Endothelial cell of umbilical vein (primary cell): Measurements from ENCODE around the gene SULT4A1. TPM values are rescaled to one million over a fixed set of nuclear protein-coding genes. Genes with fewer than 3 reads are reported as not detected.

Source experiments
- BruUV-seq: library from RNA; stranded (reverse); fragments of 400-500 nt; replicated peaks from 2 replicates; lab custom pipeline; 2021; lab: Mats Ljungman, UMichigan
- CTCF ChIA-PET: fragments of 300-600, 350-600 bp; sonication (Branson Sonifier 250); formaldehyde crosslinking; loops from one replicate; lab custom pipeline; 2021; ENCODE audit warnings: antibody characterized with exemption, inconsistent platforms; lab: Charles Lee
- POLR2A ChIA-PET: fragments of 300-600, 350-600 bp; sonication (Branson Sonifier 250); formaldehyde crosslinking; loops from one replicate; lab custom pipeline; 2021; ENCODE audit warnings: antibody characterized with exemption, inconsistent platforms; lab: Charles Lee
- DNase-seq: peaks from one replicate; pipeline ENCODE4 v3.0.0-alpha.2; 2011; ENCODE audit warnings: low read depth, low spot score
- FAIRE-seq: peaks from 2 replicates; lab custom pipeline; 2011; peaks lifted over from hg19 to GRCh38; lab: Jason Lieb, UNC
- H2AFZ ChIP-seq: 2 replicates; pipeline ENCODE4 v1.6.0; 2012; ENCODE audit warnings: low read depth, low read length, control low read depth, inconsistent platforms
- H3K27ac ChIP-seq: 2 replicates; pipeline ENCODE4 v1.5.1; 2011; ENCODE audit warnings: low read depth, mild to moderate bottlenecking, control low read depth, low read length, moderate library complexity; ENCODE audit not compliant: insufficient read depth
- H3K27me3 ChIP-seq, 2 experiments: 2 replicates each; pipeline versions ENCODE4 v1.6.0 to v1.6.1; 2011; ENCODE audit warnings: low read length in 2 of 2, mixed read lengths in 1 of 2; ENCODE audit not compliant: control insufficient read depth in 2 of 2, insufficient read depth in 2 of 2
- H3K36me3 ChIP-seq, 2 experiments: 2 replicates in 1 of 2; 3 replicates in 1 of 2; pipeline ENCODE4 v1.5.1; 2011; ENCODE audit warnings: low read length in 2 of 2, mild to moderate bottlenecking in 1 of 2, moderate library complexity in 1 of 2; ENCODE audit not compliant: control insufficient read depth in 2 of 2, insufficient read depth in 2 of 2; ENCODE audit errors: extremely low read depth in 1 of 2
- H3K4me1 ChIP-seq: 3 replicates; pipeline ENCODE4 v1.5.1; 2011; ENCODE audit warnings: mild to moderate bottlenecking, low read length; ENCODE audit not compliant: control insufficient read depth, insufficient read depth; ENCODE audit errors: extremely low read depth
- H3K4me2 ChIP-seq: 2 replicates; pipeline ENCODE4 v1.6.1; 2011; ENCODE audit warnings: low read length, control low read depth, mixed read lengths; ENCODE audit not compliant: insufficient read depth
- H3K4me3 ChIP-seq, 3 experiments: fragments of 200-600 bp in 1 of 3; sonication (generic), shearing (Covaris generic) in 1 of 3; replicated peaks in 1 of 3; 2 replicates each; pipeline ENCODE4 v1.5.1; 2011 to 2016; ENCODE audit warnings: control low read depth in 3 of 3, low read length in 3 of 3, mild to moderate bottlenecking in 2 of 3, inconsistent platforms in 1 of 3, low read depth in 1 of 3, moderate library complexity in 1 of 3; ENCODE audit not compliant: insufficient read depth in 1 of 3
- H3K79me2 ChIP-seq: 2 replicates; pipeline ENCODE4 v1.6.0; 2012; ENCODE audit warnings: low read length, inconsistent platforms; ENCODE audit not compliant: control insufficient read depth, insufficient read depth
- H3K9ac ChIP-seq: replicated peaks from 2 replicates; pipeline ENCODE3; 2011; ENCODE audit warnings: low read length, control low read depth; ENCODE audit not compliant: insufficient read depth; ENCODE audit errors: extremely low read depth
- H3K9me1 ChIP-seq: replicated peaks from 3 replicates; pipeline ENCODE4 v1.6.0; 2011; ENCODE audit warnings: mild to moderate bottlenecking, low read length; ENCODE audit not compliant: control insufficient read depth, insufficient read depth; ENCODE audit errors: extremely low read depth
- H3K9me3 ChIP-seq: replicated peaks from 2 replicates; pipeline ENCODE4 v1.5.1; 2012; ENCODE audit warnings: low read length, inconsistent platforms; ENCODE audit not compliant: control insufficient read depth, insufficient read depth
- H4K20me1 ChIP-seq: replicated peaks from 2 replicates; pipeline ENCODE3; 2011; ENCODE audit warnings: mild to moderate bottlenecking, low read length; ENCODE audit not compliant: control insufficient read depth, insufficient read depth; ENCODE audit errors: extremely low read depth
- EZH2 ChIP-seq: IDR thresholded peaks from 2 replicates; pipeline ENCODE4 v1.6.1; 2012; ENCODE audit warnings: borderline replicate concordance, low read depth, mild to moderate bottlenecking, moderate library complexity, low read length, inconsistent platforms; ENCODE audit not compliant: severe bottlenecking
- FOS ChIP-seq: IDR thresholded peaks from 2 replicates; pipeline ENCODE4 v1.6.1; 2011; ENCODE audit warnings: mild to moderate bottlenecking, low read length, moderate library complexity, borderline replicate concordance; ENCODE audit not compliant: insufficient read depth
- GATA2 ChIP-seq: IDR thresholded peaks from 2 replicates; pipeline ENCODE4 v1.7.0; 2011; ENCODE audit warnings: low read depth, mild to moderate bottlenecking, moderate library complexity, mixed read lengths, low read length; ENCODE audit not compliant: insufficient read length, insufficient read depth
- JUN ChIP-seq: IDR thresholded peaks from 2 replicates; pipeline ENCODE4 v1.6.1; 2011; ENCODE audit warnings: borderline replicate concordance, low read depth; ENCODE audit not compliant: insufficient read length, insufficient read depth
- MYC ChIP-seq: IDR thresholded peaks from one replicate; pipeline ENCODE4 v1.6.1; 2011; ENCODE audit warnings: mild to moderate bottlenecking, low read depth, low read length
- POLR2A ChIP-seq: IDR thresholded peaks from 2 replicates; pipeline ENCODE4 v1.6.1; 2012; ENCODE audit warnings: low read depth, mild to moderate bottlenecking, control low read depth, low read length
- POLR2AphosphoS5 ChIP-seq: IDR thresholded peaks from 2 replicates; pipeline ENCODE4 v1.6.1; 2012; ENCODE audit warnings: low read depth, mild to moderate bottlenecking, control low read depth, low read length, moderate library complexity; ENCODE audit not compliant: insufficient read depth
- dilution Hi-C: fragments of 300-500 bp; cut with MboI; formaldehyde crosslinking; loops from one replicate; pipeline ENCODE4 v1.15.0; 2019; ENCODE audit warnings: low sequenced_read_pairs; ENCODE audit not compliant: extremely low pct_ligation_motif_present
- intact Hi-C: fragments of 100-400 bp; cut with micrococcal nuclease; formaldehyde crosslinking; loops from one replicate; pipeline ENCODE4 v1.10.0; 2022
- polyA plus RNA-seq, 4 experiments: library from polyadenylated mRNA; depleted of rRNA in 3 of 4; stranded (reverse) in 3 of 4; unstranded in 1 of 4; fragments of >200 nt; gene quantifications; 2 replicates each; pipeline versions ENCODE4 v1.2.1 to v1.2.3, GENCODE V29; 2011 to 2012; ENCODE audit warnings: missing spikeins in 1 of 4
- total RNA-seq: library from RNA; stranded (reverse); gene quantifications from 2 replicates; pipeline ENCODE4 v1.2.3, GENCODE V29; 2021
- TF ChIP-seq, protein P1 (sequence below): IDR thresholded peaks from 2 replicates; pipeline ENCODE4 v1.6.1; 2011; ENCODE audit not compliant: insufficient read depth, insufficient read length
- TF ChIP-seq, protein P2 (sequence below), 2 donors: IDR thresholded peaks; 1 replicate in 1 of 2; 2 replicates in 1 of 2; pipeline ENCODE4 v1.5.1; 2011; ENCODE audit warnings: low read length in 2 of 2, mild to moderate bottlenecking in 2 of 2, moderate library complexity in 2 of 2, control low read depth in 1 of 2, inconsistent platforms in 1 of 2, low read depth in 1 of 2; ENCODE audit not compliant: insufficient read depth in 1 of 2; ENCODE audit errors: extremely low read depth in 1 of 2

Gene SULT4A1
- total and polyA plus RNA-seq, 2 donors (not counting 3 experiments of a cell fraction or from before 2014, with no cell fraction given) = 0.48 TPM; not detected in 1

DNA sequence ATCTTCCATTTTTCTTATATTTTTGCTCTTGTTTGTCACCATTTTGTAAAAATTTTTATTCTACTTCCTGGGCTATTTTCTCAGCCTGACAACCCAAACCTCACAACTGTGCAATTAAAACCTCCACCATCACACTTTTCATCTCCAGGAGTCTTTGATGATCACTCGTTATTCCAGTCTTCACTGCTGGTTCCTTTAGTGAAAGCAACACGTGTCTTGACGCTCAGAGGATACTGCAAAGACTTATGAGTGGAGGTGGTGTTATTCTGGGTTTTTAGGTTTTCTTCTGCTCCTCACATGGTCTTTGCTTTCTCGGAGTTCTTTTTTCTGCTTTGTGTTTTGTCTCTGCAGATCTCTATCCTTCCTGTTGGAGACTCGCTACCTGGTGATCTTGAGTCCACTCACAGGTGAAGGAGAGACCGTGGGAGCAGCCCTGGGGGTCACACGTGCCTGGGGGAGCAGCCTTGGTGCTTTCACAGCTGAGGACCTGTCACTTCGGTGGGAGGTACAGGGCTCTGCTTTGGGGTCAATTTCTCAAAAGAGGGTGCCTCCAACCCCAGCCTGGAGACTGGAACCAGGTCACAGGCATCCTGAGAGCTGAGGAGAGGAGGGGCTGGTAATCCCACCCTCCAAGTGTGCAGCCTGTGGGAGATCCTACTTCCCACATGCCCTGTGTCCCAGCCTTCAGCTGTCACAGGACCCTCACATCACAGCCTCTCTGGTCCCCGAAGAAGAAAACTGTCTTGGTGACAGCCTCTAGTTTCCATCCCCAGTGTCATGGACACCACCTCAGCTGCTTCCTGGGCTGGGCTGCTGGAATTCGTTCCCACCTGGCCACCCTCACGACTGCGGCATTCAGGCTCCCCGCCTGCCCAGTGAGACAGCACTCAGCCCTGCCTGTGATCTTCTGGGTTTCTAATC, 11.0 kb downstream of the SULT4A1 start:
- no peaks in the 10 kb centered on the region for H3K9me1 ChIP-seq
- no peaks in the 10 kb centered on the region for H3K27me3 ChIP-seq
- H3K79me2 ChIP-seq = no peaks in the 10 kb centered on the region
- POLR2A ChIA-PET = no interaction called here
- BruUV-seq = no TSS peak
- no peak for DNase-seq
- no peaks in the 10 kb centered on the region for H4K20me1 ChIP-seq
- no peaks in the 10 kb centered on the region for H3K9me3 ChIP-seq
- no peak for TF ChIP-seq POLR2A
- TF ChIP-seq JUN = no peak
- no peak for TF ChIP-seq EZH2
- TF ChIP-seq, protein P1, sequence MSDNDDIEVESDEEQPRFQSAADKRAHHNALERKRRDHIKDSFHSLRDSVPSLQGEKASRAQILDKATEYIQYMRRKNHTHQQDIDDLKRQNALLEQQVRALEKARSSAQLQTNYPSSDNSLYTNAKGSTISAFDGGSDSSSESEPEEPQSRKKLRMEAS = no peak
- TF ChIP-seq, protein P2, sequence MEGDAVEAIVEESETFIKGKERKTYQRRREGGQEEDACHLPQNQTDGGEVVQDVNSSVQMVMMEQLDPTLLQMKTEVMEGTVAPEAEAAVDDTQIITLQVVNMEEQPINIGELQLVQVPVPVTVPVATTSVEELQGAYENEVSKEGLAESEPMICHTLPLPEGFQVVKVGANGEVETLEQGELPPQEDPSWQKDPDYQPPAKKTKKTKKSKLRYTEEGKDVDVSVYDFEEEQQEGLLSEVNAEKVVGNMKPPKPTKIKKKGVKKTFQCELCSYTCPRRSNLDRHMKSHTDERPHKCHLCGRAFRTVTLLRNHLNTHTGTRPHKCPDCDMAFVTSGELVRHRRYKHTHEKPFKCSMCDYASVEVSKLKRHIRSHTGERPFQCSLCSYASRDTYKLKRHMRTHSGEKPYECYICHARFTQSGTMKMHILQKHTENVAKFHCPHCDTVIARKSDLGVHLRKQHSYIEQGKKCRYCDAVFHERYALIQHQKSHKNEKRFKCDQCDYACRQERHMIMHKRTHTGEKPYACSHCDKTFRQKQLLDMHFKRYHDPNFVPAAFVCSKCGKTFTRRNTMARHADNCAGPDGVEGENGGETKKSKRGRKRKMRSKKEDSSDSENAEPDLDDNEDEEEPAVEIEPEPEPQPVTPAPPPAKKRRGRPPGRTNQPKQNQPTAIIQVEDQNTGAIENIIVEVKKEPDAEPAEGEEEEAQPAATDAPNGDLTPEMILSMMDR (IDR thresholded peaks at IDR 0.05; ENCODE audit: extremely low read depth in 1 of 2, insufficient read depth in 1 of 2, low read depth in 1 of 2, low read length in 2 of 2) = no peak
- no peak for TF ChIP-seq GATA2
- TF ChIP-seq POLR2AphosphoS5 = no peak
- TF ChIP-seq MYC = no peak
- no peak for TF ChIP-seq FOS
- CTCF ChIA-PET = no interaction called here
- H2AFZ ChIP-seq = no peak overlapping the region
- no peak overlapping the region for H3K9ac ChIP-seq
- peaks cover 9% of the 10 kb centered on the region for H3K4me1 ChIP-seq
- dilution Hi-C loops = no loop called here
- intact Hi-C loops = no loop called here
- H3K27ac ChIP-seq = no peak overlapping the region
- H3K4me3 ChIP-seq = no peak overlapping the region
- H3K4me2 ChIP-seq = no peak overlapping the region
- no peaks in the 10 kb centered on the region for H3K36me3 ChIP-seq
- no peak for FAIRE-seq
